Fibroblast of villous mesenchyme (primary cell): ENCODE data around the gene KCNH6. TPM values are rescaled to one million over a fixed set of nuclear protein-coding genes. Genes with fewer than 3 reads are reported as not detected.

Source experiments
- DNase-seq: peaks from one replicate; pipeline ENCODE4 v3.0.0-alpha.2; 2010; ENCODE audit warnings: low read depth
- H3K4me3 ChIP-seq: 2 replicates; pipeline ENCODE4 v1.5.1; 2011; ENCODE audit warnings: low read depth, mild to moderate bottlenecking, low read length
- CTCF ChIP-seq: IDR thresholded peaks from 2 replicates; pipeline ENCODE4 v1.5.1; 2012; ENCODE audit warnings: low read depth, mild to moderate bottlenecking, low read length; ENCODE audit not compliant: insufficient read depth
- total RNA-seq: library from RNA; depleted of rRNA; stranded (reverse); fragments of >200 nt; gene quantifications from 2 replicates; pipeline ENCODE4 v1.2.3, GENCODE V29; 2012

Gene KCNH6
- total RNA-seq, 1 donor: under 0.01 TPM

- no peak overlapping the region for H3K4me3 ChIP-seq
- TF ChIP-seq CTCF: no peak
- DNase-seq: no peak
These were observed 15.0 kb downstream of the KCNH6 start for GRCh38 chr17:63537991-63538692.

- H3K4me3 ChIP-seq: no peak overlapping the region
- TF ChIP-seq CTCF: no peak
- DNase-seq: no peak
These were observed 15.8 kb downstream of the KCNH6 start for GRCh38 chr17:63538693-63539595.

- DNase-seq: no peak
- no peak overlapping the region for H3K4me3 ChIP-seq
- no peak for TF ChIP-seq CTCF
These were observed 17.4 kb downstream of the KCNH6 start for GRCh38 chr17:63540590-63540989.

- no peak for DNase-seq
- no peak overlapping the region for H3K4me3 ChIP-seq
- TF ChIP-seq CTCF: no peak
These were observed 19.0 kb downstream of the KCNH6 start for GRCh38 chr17:63542218-63542545.

- no peak for TF ChIP-seq CTCF
- no peak overlapping the region for H3K4me3 ChIP-seq
- DNase-seq: no peak
These were observed 20.0 kb downstream of the KCNH6 start for GRCh38 chr17:63542942-63543821.

- TF ChIP-seq CTCF: no peak
- no peak for DNase-seq
- H3K4me3 ChIP-seq: no peak overlapping the region
These were observed 20.8 kb downstream of the KCNH6 start for GRCh38 chr17:63543822-63544420.
